ENCODE results near the gene ZNF837.

The ZNF837 gene

DNA sequence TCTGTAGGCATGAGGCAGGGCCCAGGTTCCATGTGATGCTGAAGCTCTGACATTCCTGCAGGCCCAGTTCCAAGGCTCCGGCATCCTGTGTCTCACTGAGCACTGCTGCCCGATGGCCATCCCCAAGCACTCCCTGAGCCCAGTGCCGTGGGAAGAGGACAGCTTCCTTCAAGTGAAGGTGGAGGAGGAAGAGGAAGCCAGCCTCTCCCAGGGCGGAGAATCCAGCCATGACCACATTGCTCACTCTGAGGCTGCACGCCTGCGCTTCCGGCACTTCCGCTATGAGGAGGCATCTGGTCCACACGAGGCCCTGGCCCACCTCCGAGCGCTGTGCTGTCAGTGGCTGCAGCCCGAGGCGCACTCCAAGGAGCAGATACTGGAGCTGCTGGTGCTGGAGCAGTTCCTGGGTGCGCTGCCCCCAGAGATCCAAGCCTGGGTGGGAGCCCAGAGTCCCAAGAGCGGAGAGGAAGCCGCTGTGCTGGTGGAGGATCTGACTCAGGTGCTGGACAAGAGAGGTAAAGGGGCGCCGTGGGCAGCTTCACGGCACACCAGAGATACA lies 46.1 kb downstream of the ZNF837 start:
- Histone ChIP-seq H4K20me1 (ENCODE audit: insufficient read depth, low read length) (peaks cover 4% of the 10 kb centered on the region; the same call in 1 of the 2 replicates), H3K27ac (ENCODE audit: low read length) (no peak overlapping the region), H3K9me3 (ENCODE audit: insufficient read depth, low read length, severe bottlenecking) (no peaks in the 10 kb centered on the region), H3K27me3 (ENCODE audit: insufficient read depth, low read length, poor library complexity) (no peaks in the 10 kb centered on the region), H2AFZ (ENCODE audit: low read depth, low read length) (no peak overlapping the region), H3K9ac (ENCODE audit: low read depth, low read length) (no peak overlapping the region), H3K36me3 (ENCODE audit: insufficient read depth, low read length) (peaks cover 42% of the 10 kb centered on the region), H3K79me2 (ENCODE audit: insufficient read depth, low read length) (no peaks in the 10 kb centered on the region; the same call in 1 of the 2 replicates), H3K4me2 (ENCODE audit: insufficient read depth, low read length) (no peak overlapping the region), H3K4me3 (ENCODE audit: low read depth in 1 of 2, low read length in 2 of 2) (no peak overlapping the region), H3K4me1 (ENCODE audit: insufficient read depth, low read length) (no peaks in the 10 kb centered on the region)
- ATAC-seq (ENCODE audit: insufficient read depth, low read depth) (no peak), DNase-seq (no peak)
- TF ChIP-seq, protein P1, sequence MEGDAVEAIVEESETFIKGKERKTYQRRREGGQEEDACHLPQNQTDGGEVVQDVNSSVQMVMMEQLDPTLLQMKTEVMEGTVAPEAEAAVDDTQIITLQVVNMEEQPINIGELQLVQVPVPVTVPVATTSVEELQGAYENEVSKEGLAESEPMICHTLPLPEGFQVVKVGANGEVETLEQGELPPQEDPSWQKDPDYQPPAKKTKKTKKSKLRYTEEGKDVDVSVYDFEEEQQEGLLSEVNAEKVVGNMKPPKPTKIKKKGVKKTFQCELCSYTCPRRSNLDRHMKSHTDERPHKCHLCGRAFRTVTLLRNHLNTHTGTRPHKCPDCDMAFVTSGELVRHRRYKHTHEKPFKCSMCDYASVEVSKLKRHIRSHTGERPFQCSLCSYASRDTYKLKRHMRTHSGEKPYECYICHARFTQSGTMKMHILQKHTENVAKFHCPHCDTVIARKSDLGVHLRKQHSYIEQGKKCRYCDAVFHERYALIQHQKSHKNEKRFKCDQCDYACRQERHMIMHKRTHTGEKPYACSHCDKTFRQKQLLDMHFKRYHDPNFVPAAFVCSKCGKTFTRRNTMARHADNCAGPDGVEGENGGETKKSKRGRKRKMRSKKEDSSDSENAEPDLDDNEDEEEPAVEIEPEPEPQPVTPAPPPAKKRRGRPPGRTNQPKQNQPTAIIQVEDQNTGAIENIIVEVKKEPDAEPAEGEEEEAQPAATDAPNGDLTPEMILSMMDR (IDR thresholded peaks at IDR 0.05; ENCODE audit: borderline replicate concordance, extremely low read depth, low read length, poor library complexity, severe bottlenecking): no peak
- TF ChIP-seq EZH2 (IDR thresholded peaks at IDR 0.05; ENCODE audit: borderline replicate concordance, low read depth, low read length, severe bottlenecking): no peak

DNA sequence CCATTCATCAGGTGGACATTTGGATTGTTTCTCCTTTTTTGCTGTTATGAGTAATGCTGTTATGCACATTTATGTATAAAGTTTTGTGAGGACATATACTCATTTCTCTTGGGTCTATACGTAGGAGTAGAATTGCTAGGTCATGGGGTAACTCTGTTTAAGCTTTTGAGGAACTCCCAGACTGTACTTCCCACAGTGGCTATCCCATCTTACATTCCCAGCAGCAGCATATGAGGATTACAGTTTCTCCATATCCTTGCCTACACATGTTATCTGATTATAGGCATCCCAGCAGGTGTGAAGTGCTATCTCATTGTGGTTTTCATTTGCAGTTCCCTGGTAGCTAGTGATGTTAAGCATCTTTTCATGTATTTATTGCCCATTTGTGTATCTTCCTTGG lies 48.1 kb downstream of the ZNF837 start:
- H3K9me3 ChIP-seq (ENCODE audit: insufficient read depth, low read length, severe bottlenecking): no peaks in the 10 kb centered on the region
- no peak overlapping the region for H3K27ac ChIP-seq (ENCODE audit: low read length)
- H3K9ac ChIP-seq (ENCODE audit: low read depth, low read length): no peak overlapping the region
- H3K36me3 ChIP-seq (ENCODE audit: insufficient read depth, low read length): peaks cover 21% of the 10 kb centered on the region
- no peak overlapping the region for H2AFZ ChIP-seq (ENCODE audit: low read depth, low read length)
- H3K4me2 ChIP-seq (ENCODE audit: insufficient read depth, low read length): no peak overlapping the region
- no peaks in the 10 kb centered on the region for H4K20me1 ChIP-seq (ENCODE audit: insufficient read depth, low read length)
- H3K27me3 ChIP-seq (ENCODE audit: insufficient read depth, low read length, poor library complexity): no peaks in the 10 kb centered on the region
- ATAC-seq (ENCODE audit: insufficient read depth, low read depth): no peak
- H3K4me1 ChIP-seq (ENCODE audit: insufficient read depth, low read length): peaks cover 16% of the 10 kb centered on the region
- TF ChIP-seq, protein P1 (IDR thresholded peaks at IDR 0.05; ENCODE audit: borderline replicate concordance, extremely low read depth, low read length, poor library complexity, severe bottlenecking): no peak
- no peak for TF ChIP-seq EZH2 (IDR thresholded peaks at IDR 0.05; ENCODE audit: borderline replicate concordance, low read depth, low read length, severe bottlenecking)
- no peak overlapping the region for H3K4me3 ChIP-seq (ENCODE audit: low read depth in 1 of 2, low read length in 2 of 2)
- H3K79me2 ChIP-seq (ENCODE audit: insufficient read depth, low read length): no peaks in the 10 kb centered on the region; the same call in 1 of the 2 replicates
- DNase-seq: no peak

DNA sequence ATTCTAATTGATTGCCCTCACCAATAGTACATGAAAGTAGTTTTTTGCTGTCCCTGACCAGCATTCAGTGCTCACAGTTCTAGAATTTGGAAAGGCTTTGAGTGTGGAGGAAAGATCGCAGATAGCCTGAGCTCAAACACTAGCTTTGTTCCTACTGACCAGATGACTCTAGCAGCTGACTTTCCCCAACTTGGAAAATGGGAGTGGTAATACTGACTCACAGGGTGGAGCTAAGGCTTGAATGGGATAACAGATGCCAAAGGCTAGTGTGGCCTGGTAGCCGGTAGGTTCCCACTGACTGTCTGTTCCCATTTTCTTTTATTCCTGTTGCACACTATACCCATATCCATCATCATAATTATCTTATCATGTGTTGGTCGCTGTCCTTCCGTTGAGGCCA lies 50.4 kb downstream of the ZNF837 start:
- Histone ChIP-seq H3K9me3 (ENCODE audit: insufficient read depth, low read length, severe bottlenecking) (no peaks in the 10 kb centered on the region), H3K79me2 (ENCODE audit: insufficient read depth, low read length) (peaks cover 21% of the 10 kb centered on the region), H3K9ac (ENCODE audit: low read depth, low read length) (no peak overlapping the region), H3K27ac (ENCODE audit: low read length) (no peak overlapping the region), H3K4me3 (ENCODE audit: low read depth in 1 of 2, low read length in 2 of 2) (no peak overlapping the region), H2AFZ (ENCODE audit: low read depth, low read length) (no peak overlapping the region), H4K20me1 (ENCODE audit: insufficient read depth, low read length) (no peaks in the 10 kb centered on the region), H3K27me3 (ENCODE audit: insufficient read depth, low read length, poor library complexity) (no peaks in the 10 kb centered on the region), H3K36me3 (ENCODE audit: insufficient read depth, low read length) (peaks cover 8% of the 10 kb centered on the region), H3K4me2 (ENCODE audit: insufficient read depth, low read length) (no peak overlapping the region), H3K4me1 (ENCODE audit: insufficient read depth, low read length) (peaks cover 32% of the 10 kb centered on the region)
- ATAC-seq (ENCODE audit: insufficient read depth, low read depth) (no peak), DNase-seq (no peak)
- TF ChIP-seq, protein P1 (IDR thresholded peaks at IDR 0.05; ENCODE audit: borderline replicate concordance, extremely low read depth, low read length, poor library complexity, severe bottlenecking): no peak
- no peak for TF ChIP-seq EZH2 (IDR thresholded peaks at IDR 0.05; ENCODE audit: borderline replicate concordance, low read depth, low read length, severe bottlenecking)

Data from DND-41 (cell line).